Measurements from ENCODE around the gene MSI2. TPM values are rescaled to one million over a fixed set of nuclear protein-coding genes. Genes with fewer than 3 reads are reported as not detected.

The MSI2 gene
- polyA plus RNA-seq, 1 of the 3 experiments (the other 2 are of a cell fraction), result 24.1 TPM

- no peak for TF ChIP-seq ZBTB33 (IDR thresholded peaks at IDR 0.05; ENCODE audit: borderline replicate concordance, low read depth)
- no peak for TF ChIP-seq ELF1 (IDR thresholded peaks at IDR 0.05)
- no peak for TF ChIP-seq FOXM1 (IDR thresholded peaks at IDR 0.05; ENCODE audit: low read depth)
- no peak for TF ChIP-seq USF1 (IDR thresholded peaks at IDR 0.05; ENCODE audit: borderline replicate concordance, low read depth)
- no peak for TF ChIP-seq EZH2phosphoT487 (IDR thresholded peaks at IDR 0.05; ENCODE audit: borderline replicate concordance, low read depth)
- TF ChIP-seq POLR2AphosphoS5 (IDR thresholded peaks at IDR 0.05; ENCODE audit: low read depth, low read length), result no peak
- no peak for TF ChIP-seq MAX (IDR thresholded peaks at IDR 0.05; ENCODE audit: low read depth)
Measured at GRCh38 chr17:57489321-57489720, 233.0 kb downstream of the MSI2 start (continued).

- H4K20me1 ChIP-seq (ENCODE audit: insufficient read depth), result no peaks in the 10 kb centered on the region
- no peak overlapping the region for H3K9ac ChIP-seq
Measured at GRCh38 chr17:57490111-57490845, 234.0 kb downstream of the MSI2 start.

More at GRCh38 chr17:57490111-57490845, 234.0 kb downstream of the MSI2 start:
- H3K79me2 ChIP-seq (ENCODE audit: insufficient read depth), result no peaks in the 10 kb centered on the region
- POLR2A ChIA-PET, result no interaction called here
- DNase-seq, result no peak
- H3K27me3 ChIP-seq (ENCODE audit: insufficient read depth), result no peaks in the 10 kb centered on the region
- H3K9me2 ChIP-seq, result no peaks in the 10 kb centered on the region
- no peak overlapping the region for H3K4me2 ChIP-seq
- no peak overlapping the region for H3K4me3 ChIP-seq (ENCODE audit: low read depth in 2 of 2, low read length in 1 of 2)
- 87% methylated on average over 4 of the region's 4 CpGs for WGBS (ENCODE audit: low lambda C conversion rate)
- H3K27ac ChIP-seq (ENCODE audit: low read depth in 2 of 2, low read length in 1 of 2), result peak overlapping the region in 1 of 2 experiments; percentile 24; a peak in 1 of 4 replicates
- no peak overlapping the region for H2AFZ ChIP-seq (ENCODE audit: low read depth)
- TF ChIP-seq GABPA (IDR thresholded peaks at IDR 0.05; ENCODE audit: low read depth) (no peak), TAF1 (IDR thresholded peaks at IDR 0.05; ENCODE audit: borderline replicate concordance, low read depth, low read length) (no peak), RCOR1 (IDR thresholded peaks at IDR 0.05; ENCODE audit: low read length) (no peak), EP300 (IDR thresholded peaks at IDR 0.05; ENCODE audit: borderline replicate concordance in 1 of 2, low read depth in 1 of 2, low read length in 1 of 2) (no peak), TEAD4 (IDR thresholded peaks at IDR 0.05; ENCODE audit: borderline replicate concordance, insufficient read depth) (no peak), PBX3 (IDR thresholded peaks at IDR 0.05) (no peak), RAD21 (IDR thresholded peaks at IDR 0.05; ENCODE audit: low read length) (no peak), EZH2phosphoT487 (IDR thresholded peaks at IDR 0.05; ENCODE audit: borderline replicate concordance, low read depth) (no peak), JUND (IDR thresholded peaks at IDR 0.05) (no peak), NFIC (IDR thresholded peaks at IDR 0.05; ENCODE audit: borderline replicate concordance) (no peak), REST (IDR thresholded peaks at IDR 0.05; ENCODE audit: low read depth, low read length) (no peak), FOXJ3 (CRISPR knock-in tag; IDR thresholded peaks at IDR 0.05) (no peak), SMC3 (IDR thresholded peaks at IDR 0.05; ENCODE audit: low read depth, low read length) (no peak)
- no peaks in the 10 kb centered on the region for H3K36me3 ChIP-seq (replicated peaks in 1 of 2; ENCODE audit: control insufficient read depth in 1 of 2, insufficient read depth in 2 of 2, low read length in 1 of 2)
- peaks cover 3 to 66% of the 10 kb centered on the region in 2 experiments for H3K4me1 ChIP-seq (ENCODE audit: control insufficient read depth in 1 of 2, insufficient read depth in 2 of 2, low read depth in 1 of 2, low read length in 1 of 2)
- no peaks in the 10 kb centered on the region for H3F3A ChIP-seq (replicated peaks; ENCODE audit: insufficient read depth)
- CTCF ChIA-PET, result interaction anchor here (0.8 to 1.2 kb wide), 3 partner anchors 8 to 17 kb away, joined by 3 read pairs; no protein-coding TSS in a partner anchor
- H3K9me3 ChIP-seq, result no peaks in the 10 kb centered on the region
